Endothelial cell of umbilical vein (primary cell): Measurements from ENCODE around the gene WDR47. TPM values are rescaled to one million over a fixed set of nuclear protein-coding genes. Genes with fewer than 3 reads are reported as not detected.

Experiments
- BruUV-seq: library from RNA; stranded (reverse); fragments of 400-500 nt; replicated peaks from 2 replicates; lab custom pipeline; 2021; lab: Mats Ljungman, UMichigan
- CTCF ChIA-PET: fragments of 300-600, 350-600 bp; sonication (Branson Sonifier 250); formaldehyde crosslinking; loops from one replicate; lab custom pipeline; 2021; ENCODE audit warnings: antibody characterized with exemption, inconsistent platforms; lab: Charles Lee
- POLR2A ChIA-PET: fragments of 300-600, 350-600 bp; sonication (Branson Sonifier 250); formaldehyde crosslinking; loops from one replicate; lab custom pipeline; 2021; ENCODE audit warnings: antibody characterized with exemption, inconsistent platforms; lab: Charles Lee
- DNase-seq: peaks from one replicate; pipeline ENCODE4 v3.0.0-alpha.2; 2011; ENCODE audit warnings: low read depth, low spot score
- FAIRE-seq: peaks from 2 replicates; lab custom pipeline; 2011; peaks lifted over from hg19 to GRCh38; lab: Jason Lieb, UNC
- H2AFZ ChIP-seq: 2 replicates; pipeline ENCODE4 v1.6.0; 2012; ENCODE audit warnings: low read depth, low read length, control low read depth, inconsistent platforms
- H3K27ac ChIP-seq: 2 replicates; pipeline ENCODE4 v1.5.1; 2011; ENCODE audit warnings: low read depth, mild to moderate bottlenecking, control low read depth, low read length, moderate library complexity; ENCODE audit not compliant: insufficient read depth
- H3K27me3 ChIP-seq, 2 experiments: 2 replicates each; pipeline versions ENCODE4 v1.6.0 to v1.6.1; 2011; ENCODE audit warnings: low read length in 2 of 2, mixed read lengths in 1 of 2; ENCODE audit not compliant: control insufficient read depth in 2 of 2, insufficient read depth in 2 of 2
- H3K36me3 ChIP-seq, 2 experiments: 2 replicates in 1 of 2; 3 replicates in 1 of 2; pipeline ENCODE4 v1.5.1; 2011; ENCODE audit warnings: low read length in 2 of 2, mild to moderate bottlenecking in 1 of 2, moderate library complexity in 1 of 2; ENCODE audit not compliant: control insufficient read depth in 2 of 2, insufficient read depth in 2 of 2; ENCODE audit errors: extremely low read depth in 1 of 2
- H3K4me1 ChIP-seq: 3 replicates; pipeline ENCODE4 v1.5.1; 2011; ENCODE audit warnings: mild to moderate bottlenecking, low read length; ENCODE audit not compliant: control insufficient read depth, insufficient read depth; ENCODE audit errors: extremely low read depth
- H3K4me2 ChIP-seq: 2 replicates; pipeline ENCODE4 v1.6.1; 2011; ENCODE audit warnings: low read length, control low read depth, mixed read lengths; ENCODE audit not compliant: insufficient read depth
- H3K4me3 ChIP-seq, 3 experiments: fragments of 200-600 bp in 1 of 3; sonication (generic), shearing (Covaris generic) in 1 of 3; replicated peaks in 1 of 3; 2 replicates each; pipeline ENCODE4 v1.5.1; 2011 to 2016; ENCODE audit warnings: control low read depth in 3 of 3, low read length in 3 of 3, mild to moderate bottlenecking in 2 of 3, inconsistent platforms in 1 of 3, low read depth in 1 of 3, moderate library complexity in 1 of 3; ENCODE audit not compliant: insufficient read depth in 1 of 3
- H3K79me2 ChIP-seq: 2 replicates; pipeline ENCODE4 v1.6.0; 2012; ENCODE audit warnings: low read length, inconsistent platforms; ENCODE audit not compliant: control insufficient read depth, insufficient read depth
- H3K9ac ChIP-seq: replicated peaks from 2 replicates; pipeline ENCODE3; 2011; ENCODE audit warnings: low read length, control low read depth; ENCODE audit not compliant: insufficient read depth; ENCODE audit errors: extremely low read depth
- H3K9me1 ChIP-seq: replicated peaks from 3 replicates; pipeline ENCODE4 v1.6.0; 2011; ENCODE audit warnings: mild to moderate bottlenecking, low read length; ENCODE audit not compliant: control insufficient read depth, insufficient read depth; ENCODE audit errors: extremely low read depth
- H3K9me3 ChIP-seq: replicated peaks from 2 replicates; pipeline ENCODE4 v1.5.1; 2012; ENCODE audit warnings: low read length, inconsistent platforms; ENCODE audit not compliant: control insufficient read depth, insufficient read depth
- H4K20me1 ChIP-seq: replicated peaks from 2 replicates; pipeline ENCODE3; 2011; ENCODE audit warnings: mild to moderate bottlenecking, low read length; ENCODE audit not compliant: control insufficient read depth, insufficient read depth; ENCODE audit errors: extremely low read depth
- EZH2 ChIP-seq: IDR thresholded peaks from 2 replicates; pipeline ENCODE4 v1.6.1; 2012; ENCODE audit warnings: borderline replicate concordance, low read depth, mild to moderate bottlenecking, moderate library complexity, low read length, inconsistent platforms; ENCODE audit not compliant: severe bottlenecking
- FOS ChIP-seq: IDR thresholded peaks from 2 replicates; pipeline ENCODE4 v1.6.1; 2011; ENCODE audit warnings: mild to moderate bottlenecking, low read length, moderate library complexity, borderline replicate concordance; ENCODE audit not compliant: insufficient read depth
- GATA2 ChIP-seq: IDR thresholded peaks from 2 replicates; pipeline ENCODE4 v1.7.0; 2011; ENCODE audit warnings: low read depth, mild to moderate bottlenecking, moderate library complexity, mixed read lengths, low read length; ENCODE audit not compliant: insufficient read length, insufficient read depth
- JUN ChIP-seq: IDR thresholded peaks from 2 replicates; pipeline ENCODE4 v1.6.1; 2011; ENCODE audit warnings: borderline replicate concordance, low read depth; ENCODE audit not compliant: insufficient read length, insufficient read depth
- MYC ChIP-seq: IDR thresholded peaks from one replicate; pipeline ENCODE4 v1.6.1; 2011; ENCODE audit warnings: mild to moderate bottlenecking, low read depth, low read length
- POLR2A ChIP-seq: IDR thresholded peaks from 2 replicates; pipeline ENCODE4 v1.6.1; 2012; ENCODE audit warnings: low read depth, mild to moderate bottlenecking, control low read depth, low read length
- POLR2AphosphoS5 ChIP-seq: IDR thresholded peaks from 2 replicates; pipeline ENCODE4 v1.6.1; 2012; ENCODE audit warnings: low read depth, mild to moderate bottlenecking, control low read depth, low read length, moderate library complexity; ENCODE audit not compliant: insufficient read depth
- dilution Hi-C: fragments of 300-500 bp; cut with MboI; formaldehyde crosslinking; loops from one replicate; pipeline ENCODE4 v1.15.0; 2019; ENCODE audit warnings: low sequenced_read_pairs; ENCODE audit not compliant: extremely low pct_ligation_motif_present
- intact Hi-C: fragments of 100-400 bp; cut with micrococcal nuclease; formaldehyde crosslinking; loops from one replicate; pipeline ENCODE4 v1.10.0; 2022
- polyA plus RNA-seq, 4 experiments: library from polyadenylated mRNA; depleted of rRNA in 3 of 4; stranded (reverse) in 3 of 4; unstranded in 1 of 4; fragments of >200 nt; gene quantifications; 2 replicates each; pipeline versions ENCODE4 v1.2.1 to v1.2.3, GENCODE V29; 2011 to 2012; ENCODE audit warnings: missing spikeins in 1 of 4
- total RNA-seq: library from RNA; stranded (reverse); gene quantifications from 2 replicates; pipeline ENCODE4 v1.2.3, GENCODE V29; 2021
- TF ChIP-seq, protein P1 (sequence below): IDR thresholded peaks from 2 replicates; pipeline ENCODE4 v1.6.1; 2011; ENCODE audit not compliant: insufficient read depth, insufficient read length
- TF ChIP-seq, protein P2 (sequence below), 2 donors: IDR thresholded peaks; 1 replicate in 1 of 2; 2 replicates in 1 of 2; pipeline ENCODE4 v1.5.1; 2011; ENCODE audit warnings: low read length in 2 of 2, mild to moderate bottlenecking in 2 of 2, moderate library complexity in 2 of 2, control low read depth in 1 of 2, inconsistent platforms in 1 of 2, low read depth in 1 of 2; ENCODE audit not compliant: insufficient read depth in 1 of 2; ENCODE audit errors: extremely low read depth in 1 of 2

Gene WDR47
- total and polyA plus RNA-seq, 2 donors (not counting 3 experiments of a cell fraction or from before 2014, with no cell fraction given), result 9.1 to 19.0 TPM

DNA sequence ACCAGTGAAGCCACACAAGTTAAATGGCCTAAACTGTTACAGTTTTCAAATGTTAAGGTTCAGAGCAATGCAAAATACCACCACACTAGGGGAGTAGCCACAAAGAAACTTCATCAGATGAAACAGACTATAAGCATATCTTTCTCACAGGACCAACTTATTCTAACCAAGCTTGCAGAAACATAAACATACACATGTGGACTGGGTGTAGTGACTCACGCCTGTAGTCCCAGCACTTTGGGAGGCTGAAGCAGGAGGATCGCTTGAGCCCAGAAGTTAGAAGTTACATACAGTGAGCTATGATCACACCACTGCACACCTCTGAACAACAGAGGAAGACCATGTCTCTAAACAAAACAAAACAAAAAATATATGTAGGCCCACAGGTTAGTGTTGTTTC, 17.3 kb downstream of the WDR47 start:
- Histone ChIP-seq H3K79me2 (peaks cover 10% of the 10 kb centered on the region), H3K27me3 (no peaks in the 10 kb centered on the region), H3K4me2 (no peak overlapping the region), H3K9ac (no peak overlapping the region), H3K4me1 (no peaks in the 10 kb centered on the region), H3K36me3 (no peaks in the 10 kb centered on the region), H3K9me1 (no peaks in the 10 kb centered on the region), H3K4me3 (no peak overlapping the region), H3K9me3 (no peaks in the 10 kb centered on the region), H3K27ac (no peak overlapping the region), H4K20me1 (no peaks in the 10 kb centered on the region), H2AFZ (no peak overlapping the region)
- ChIA-PET CTCF (no interaction called here), POLR2A (interaction anchor here (0.6 kb wide), 1 partner anchor 22 kb away, joined by 7 read pairs; no protein-coding TSS in a partner anchor)
- intact Hi-C loops, result no loop called here
- DNase-seq (no peak), FAIRE-seq (no peak)
- TF ChIP-seq, protein P1, sequence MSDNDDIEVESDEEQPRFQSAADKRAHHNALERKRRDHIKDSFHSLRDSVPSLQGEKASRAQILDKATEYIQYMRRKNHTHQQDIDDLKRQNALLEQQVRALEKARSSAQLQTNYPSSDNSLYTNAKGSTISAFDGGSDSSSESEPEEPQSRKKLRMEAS, result no peak
- TF ChIP-seq, protein P2, sequence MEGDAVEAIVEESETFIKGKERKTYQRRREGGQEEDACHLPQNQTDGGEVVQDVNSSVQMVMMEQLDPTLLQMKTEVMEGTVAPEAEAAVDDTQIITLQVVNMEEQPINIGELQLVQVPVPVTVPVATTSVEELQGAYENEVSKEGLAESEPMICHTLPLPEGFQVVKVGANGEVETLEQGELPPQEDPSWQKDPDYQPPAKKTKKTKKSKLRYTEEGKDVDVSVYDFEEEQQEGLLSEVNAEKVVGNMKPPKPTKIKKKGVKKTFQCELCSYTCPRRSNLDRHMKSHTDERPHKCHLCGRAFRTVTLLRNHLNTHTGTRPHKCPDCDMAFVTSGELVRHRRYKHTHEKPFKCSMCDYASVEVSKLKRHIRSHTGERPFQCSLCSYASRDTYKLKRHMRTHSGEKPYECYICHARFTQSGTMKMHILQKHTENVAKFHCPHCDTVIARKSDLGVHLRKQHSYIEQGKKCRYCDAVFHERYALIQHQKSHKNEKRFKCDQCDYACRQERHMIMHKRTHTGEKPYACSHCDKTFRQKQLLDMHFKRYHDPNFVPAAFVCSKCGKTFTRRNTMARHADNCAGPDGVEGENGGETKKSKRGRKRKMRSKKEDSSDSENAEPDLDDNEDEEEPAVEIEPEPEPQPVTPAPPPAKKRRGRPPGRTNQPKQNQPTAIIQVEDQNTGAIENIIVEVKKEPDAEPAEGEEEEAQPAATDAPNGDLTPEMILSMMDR (IDR thresholded peaks at IDR 0.05; ENCODE audit: extremely low read depth in 1 of 2, insufficient read depth in 1 of 2, low read depth in 1 of 2, low read length in 2 of 2), result no peak
- TF ChIP-seq POLR2A, result no peak
- TF ChIP-seq GATA2, result no peak
- no peak for TF ChIP-seq MYC
- TF ChIP-seq JUN, result no peak
- no peak for TF ChIP-seq POLR2AphosphoS5
- no peak for TF ChIP-seq EZH2
- TF ChIP-seq FOS, result no peak
- BruUV-seq, result no TSS peak
- dilution Hi-C loops, result no loop called here
